ENCODE data around the gene PRRT4. TPM values are rescaled to one million over a fixed set of nuclear protein-coding genes. Genes with fewer than 3 reads are reported as not detected.

The PRRT4 gene
- total and polyA plus RNA-seq, 9 of the 15 experiments (the other 6 are each of a cell fraction or from before 2014, with no cell fraction given): not detected

- TF ChIP-seq ZNF609 (CRISPR knock-in tag; IDR thresholded peaks at IDR 0.05; ENCODE audit: borderline replicate concordance): no peak
- peak; percentile 67; the same call in 1 of the 2 replicates for TF ChIP-seq ZEB2 (IDR thresholded peaks at IDR 0.05)
- 0 out of 2 replicates have a peak, but pooled peaks have one; percentile 14 for TF ChIP-seq FOSL1 (tag; conservative IDR thresholded peaks at IDR 0.05)
- TF ChIP-seq ZBTB2 (IDR thresholded peaks at IDR 0.05): peak; percentile 72; the same call in 1 of the 2 replicates
- peak in 1 of 2 experiments; percentile 37; a peak in 1 of 4 replicates for TF ChIP-seq FOXK2 (conservative IDR thresholded peaks at IDR 0.05 in 1 of 2, IDR thresholded peaks at IDR 0.05 in 1 of 2; ENCODE audit: low read depth in 2 of 2)
- TF ChIP-seq HDAC1 (IDR thresholded peaks at IDR 0.05): peak in 1 of 2 experiments; percentile 86; a peak in 2 of 4 replicates
- TF ChIP-seq MTA3 (IDR thresholded peaks at IDR 0.05; ENCODE audit: borderline replicate concordance): 0 out of 2 replicates have a peak, but pooled peaks have one; percentile 59
- TF ChIP-seq PCBP1 (IDR thresholded peaks at IDR 0.05; ENCODE audit: low read depth, low read length, poor library complexity, severe bottlenecking): no peak
- no peak for TF ChIP-seq BCLAF1 (IDR thresholded peaks at IDR 0.05; ENCODE audit: borderline replicate concordance in 1 of 2, control insufficient read depth in 1 of 2, low read depth in 2 of 2, low read length in 1 of 2)
- TF ChIP-seq VEZF1 (CRISPR knock-in tag; IDR thresholded peaks at IDR 0.05): peak; percentile 57; the same call in 1 of the 2 replicates
- TF ChIP-seq ATF1 (CRISPR knock-in tag; IDR thresholded peaks at IDR 0.05): no peak
- peak; percentile 58 for TF ChIP-seq ATF1 (tag; IDR thresholded peaks at IDR 0.05)
- TF ChIP-seq HBP1 (CRISPR knock-in tag; IDR thresholded peaks at IDR 0.05): 0 out of 2 replicates have a peak, but pooled peaks have one; percentile 27
- TF ChIP-seq SMAD4 (CRISPR knock-in tag; conservative IDR thresholded peaks at IDR 0.05): no peak
Measured at GRCh38 chr7:128353189-128353588, 8.3 kb downstream of the PRRT4 start (continued).

All from K562 (cell line).